Measurements from ENCODE around the gene LRRC53.

LRRC53 gene

DNA sequence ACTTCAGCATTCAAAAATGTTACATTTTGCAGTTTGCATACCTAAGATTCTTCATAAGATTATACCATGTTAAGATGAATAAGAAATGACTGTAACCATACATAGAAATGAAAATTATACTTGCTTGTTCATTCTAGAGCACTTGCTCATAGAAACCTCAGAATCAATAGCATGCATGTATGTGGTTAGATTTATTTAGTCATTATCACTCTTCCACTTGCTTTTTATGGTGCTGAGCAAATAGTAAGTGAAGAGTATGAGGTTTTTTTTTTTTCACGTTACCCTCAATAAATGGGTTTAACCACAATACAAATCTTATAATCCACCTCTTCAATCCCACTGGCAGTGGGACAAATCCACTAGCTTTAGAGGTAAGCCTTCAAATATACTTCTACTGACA is 84.7 kb downstream of the LRRC53 start:
- TF ChIP-seq, protein P1, sequence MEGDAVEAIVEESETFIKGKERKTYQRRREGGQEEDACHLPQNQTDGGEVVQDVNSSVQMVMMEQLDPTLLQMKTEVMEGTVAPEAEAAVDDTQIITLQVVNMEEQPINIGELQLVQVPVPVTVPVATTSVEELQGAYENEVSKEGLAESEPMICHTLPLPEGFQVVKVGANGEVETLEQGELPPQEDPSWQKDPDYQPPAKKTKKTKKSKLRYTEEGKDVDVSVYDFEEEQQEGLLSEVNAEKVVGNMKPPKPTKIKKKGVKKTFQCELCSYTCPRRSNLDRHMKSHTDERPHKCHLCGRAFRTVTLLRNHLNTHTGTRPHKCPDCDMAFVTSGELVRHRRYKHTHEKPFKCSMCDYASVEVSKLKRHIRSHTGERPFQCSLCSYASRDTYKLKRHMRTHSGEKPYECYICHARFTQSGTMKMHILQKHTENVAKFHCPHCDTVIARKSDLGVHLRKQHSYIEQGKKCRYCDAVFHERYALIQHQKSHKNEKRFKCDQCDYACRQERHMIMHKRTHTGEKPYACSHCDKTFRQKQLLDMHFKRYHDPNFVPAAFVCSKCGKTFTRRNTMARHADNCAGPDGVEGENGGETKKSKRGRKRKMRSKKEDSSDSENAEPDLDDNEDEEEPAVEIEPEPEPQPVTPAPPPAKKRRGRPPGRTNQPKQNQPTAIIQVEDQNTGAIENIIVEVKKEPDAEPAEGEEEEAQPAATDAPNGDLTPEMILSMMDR (conservative IDR thresholded peaks at IDR 0.05; ENCODE audit: low read length) = no peak
- H3K4me3 ChIP-seq (ENCODE audit: low read length) = no peak overlapping the region
- DNase-seq (ENCODE audit: low read depth) = peak; percentile 20

DNA sequence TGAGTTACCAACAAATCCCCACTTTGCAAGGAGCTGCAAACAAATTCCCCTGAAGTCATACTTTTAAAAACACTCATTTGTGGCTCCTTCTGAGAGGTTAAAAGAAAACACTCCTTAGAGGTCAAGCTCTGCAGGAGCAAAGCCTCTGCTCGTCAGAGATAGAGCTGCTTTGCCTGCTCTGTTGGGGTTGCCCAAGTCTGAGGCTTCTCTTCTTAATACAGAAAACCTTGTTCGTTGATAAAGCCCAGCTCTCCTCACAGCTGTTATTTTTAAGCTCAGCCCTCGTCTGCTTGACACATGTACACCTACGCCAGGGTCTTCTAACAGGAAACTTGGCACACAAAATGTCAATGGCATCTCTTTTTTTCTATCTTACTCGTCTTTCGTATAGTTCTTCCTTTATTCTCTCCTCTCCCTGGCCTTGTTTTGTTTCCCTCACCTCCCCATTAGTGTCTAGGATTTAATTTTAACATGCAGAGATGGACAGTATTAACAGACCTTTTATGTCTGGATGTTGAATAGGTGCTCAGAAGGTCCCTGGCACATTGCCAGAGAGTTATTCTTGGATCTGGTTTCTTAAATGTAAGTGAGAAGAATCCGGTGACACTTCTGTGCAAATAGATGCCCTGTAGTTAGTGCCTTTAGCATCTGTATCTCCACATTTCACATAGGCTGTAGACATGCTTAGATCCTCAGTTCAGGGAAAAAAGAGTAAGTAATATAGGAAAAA is 86.0 kb downstream of the LRRC53 start:
- TF ChIP-seq, protein P1 (conservative IDR thresholded peaks at IDR 0.05; ENCODE audit: low read length) = no peak
- no peak overlapping the region for H3K4me3 ChIP-seq (ENCODE audit: low read length)
- no peak for DNase-seq (ENCODE audit: low read depth)

- DNase-seq (ENCODE audit: low read depth) = no peak
- no peak overlapping the region for H3K4me3 ChIP-seq (ENCODE audit: low read length)
- TF ChIP-seq, protein P1 (conservative IDR thresholded peaks at IDR 0.05; ENCODE audit: low read length) = no peak
Measured at GRCh38 chr1:74425676-74426075, 86.7 kb downstream of the LRRC53 start.

GRCh38 chr1:74423471-74423870 is 88.9 kb downstream of the LRRC53 start:
- TF ChIP-seq, protein P1 (conservative IDR thresholded peaks at IDR 0.05; ENCODE audit: low read length) = no peak
- DNase-seq (ENCODE audit: low read depth) = no peak

DNA sequence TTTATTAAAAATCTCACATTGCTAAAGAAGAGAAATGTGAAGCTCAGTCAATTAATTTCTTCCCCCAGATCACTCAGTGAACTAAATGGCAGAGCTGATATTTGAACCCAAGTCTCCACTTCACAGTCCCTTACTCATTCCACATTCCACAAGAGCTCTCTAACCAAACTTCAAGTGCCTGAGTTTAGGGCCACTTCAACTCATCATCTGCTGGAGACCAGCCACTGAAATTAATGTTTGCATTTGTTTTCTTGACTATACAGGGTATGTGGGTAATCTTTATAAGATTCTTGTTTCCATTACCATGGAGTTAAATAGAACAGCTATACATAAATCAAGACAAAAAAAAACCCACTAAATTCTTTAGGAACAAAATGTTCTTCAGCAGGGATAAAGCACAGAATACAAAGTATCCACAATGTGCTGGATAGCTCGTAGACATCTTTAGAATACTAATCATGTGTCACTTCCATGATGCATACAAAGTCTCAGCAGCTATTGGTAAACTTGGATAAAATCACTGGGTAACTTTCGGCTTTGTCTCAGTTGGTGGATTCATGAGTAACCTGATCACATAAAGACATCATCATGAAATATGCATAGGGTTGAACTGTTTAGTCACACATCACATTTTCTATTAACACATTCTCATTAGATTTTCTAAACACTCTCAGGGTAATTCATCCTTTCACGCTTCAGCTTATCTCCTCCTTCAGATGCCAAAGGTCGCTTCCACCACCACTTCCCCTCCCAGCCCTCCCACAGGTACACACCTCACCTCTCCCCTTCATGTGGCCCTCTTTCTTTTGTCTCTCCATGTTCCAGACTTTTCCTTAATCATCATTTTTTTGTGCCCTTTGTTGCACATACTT is 89.8 kb downstream of the LRRC53 start:
- TF ChIP-seq, protein P1 (conservative IDR thresholded peaks at IDR 0.05; ENCODE audit: low read length) = no peak
- no peak overlapping the region for H3K4me3 ChIP-seq (ENCODE audit: low read length)
- no peak for DNase-seq (ENCODE audit: low read depth)

More at GRCh38 chr1:74423471-74423870, 88.9 kb downstream of the LRRC53 start:
- H3K4me3 ChIP-seq (ENCODE audit: low read length) = no peak overlapping the region

GRCh38 chr1:74420467-74420866 is 91.9 kb downstream of the LRRC53 start:
- H3K4me3 ChIP-seq (ENCODE audit: low read length) = no peak overlapping the region
- TF ChIP-seq, protein P1 (conservative IDR thresholded peaks at IDR 0.05; ENCODE audit: low read length) = no peak
- no peak for DNase-seq (ENCODE audit: low read depth)
